NAMALWA (cell line): ENCODE measurements around the gene IGLL5.
A peak's percentile ranks its signal among the peaks of the same experiment; 100 is the strongest.

Source experiments
- DNase-seq: peaks from one replicate; pipeline ENCODE4 v3.0.0-alpha.2; 2015; ENCODE audit warnings: low spot score

Gene IGLL5

GRCh38 chr22:22938672-22939587 lies 51.3 kb downstream of the IGLL5 start:
- DNase-seq: peak; percentile 26

- peak; percentile 92 for DNase-seq
Measured at GRCh38 chr22:22939588-22940368, 52.2 kb downstream of the IGLL5 start.

GRCh38 chr22:22940961-22941605 lies 53.5 kb downstream of the IGLL5 start:
- DNase-seq: peak; percentile 41

GRCh38 chr22:22941831-22942510 lies 54.4 kb downstream of the IGLL5 start:
- DNase-seq: peak; percentile 40

GRCh38 chr22:22942511-22943329 lies 55.1 kb downstream of the IGLL5 start:
- DNase-seq: peak; percentile 93

- peak; percentile 66 for DNase-seq
Measured at GRCh38 chr22:22943521-22944267, 56.1 kb downstream of the IGLL5 start.

GRCh38 chr22:22944268-22944985 lies 56.8 kb downstream of the IGLL5 start:
- DNase-seq: no peak

GRCh38 chr22:22945195-22945594 lies 57.6 kb downstream of the IGLL5 start:
- DNase-seq: peak; percentile 53
